MCF 10A (cell line): ENCODE data around the gene BUB1. TPM values are rescaled to one million over a fixed set of nuclear protein-coding genes. Genes with fewer than 3 reads are reported as not detected.
A peak's percentile ranks its signal among the peaks of the same experiment; 100 is the strongest.
"Not testable (repeated sequence)": the region's sequence is repeated elsewhere in the genome, so short reads cannot be mapped to it uniquely, and the experiment has no call there.

Experiments used
- BruUV-seq: library from RNA; stranded (reverse); fragments of 400-500 nt; replicated peaks from 2 replicates; lab custom pipeline; 2021; lab: Mats Ljungman, UMichigan
- CTCF ChIA-PET: fragments of 300-600 bp; sonication (Branson Sonifier 250); formaldehyde crosslinking; extraction: SDS; loops from one replicate; lab custom pipeline; 2021; ENCODE audit warnings: antibody characterized with exemption, inconsistent platforms; lab: Yijun Ruan, JAX
- POLR2A ChIA-PET: fragments of 300-600, 350-650 bp; sonication (Branson Sonifier 250); formaldehyde crosslinking; extraction: SDS; loops from one replicate; lab custom pipeline; 2020; ENCODE audit warnings: antibody characterized with exemption, inconsistent platforms; lab: Yijun Ruan, JAX
- DNase-seq: peaks from one replicate; pipeline ENCODE4 v3.0.0-alpha.2; 2018; ENCODE audit not compliant: unreplicated experiment
- H3K27ac Mint-ChIP-seq: one replicate; pipeline ENCODE4 v1.8.0; 2022; ENCODE audit warnings: mild to moderate bottlenecking, low read depth, mixed read lengths; ENCODE audit not compliant: unreplicated experiment
- H3K27me3 Mint-ChIP-seq: one replicate; pipeline ENCODE4 v1.8.0; 2022; ENCODE audit warnings: mixed read lengths; ENCODE audit not compliant: insufficient read depth, unreplicated experiment
- H3K36me3 Mint-ChIP-seq: one replicate; pipeline ENCODE4 v1.8.0; 2022; ENCODE audit warnings: mild to moderate bottlenecking, moderate library complexity, mixed read lengths; ENCODE audit not compliant: insufficient read depth, unreplicated experiment
- H3K4me1 Mint-ChIP-seq: one replicate; pipeline ENCODE4 v1.8.0; 2022; ENCODE audit warnings: mixed read lengths; ENCODE audit not compliant: insufficient read depth, unreplicated experiment
- H3K4me3 Mint-ChIP-seq: one replicate; pipeline ENCODE4 v1.8.0; 2022; ENCODE audit warnings: mild to moderate bottlenecking, moderate library complexity, mixed read lengths; ENCODE audit not compliant: unreplicated experiment
- H3K9me3 Mint-ChIP-seq: one replicate; pipeline ENCODE4 v1.8.0; 2022; ENCODE audit warnings: mixed read lengths; ENCODE audit not compliant: unreplicated experiment
- CTCF ChIP-seq: fragments of 200-600 bp; IDR thresholded peaks from one replicate; pipeline ENCODE4 v1.8.0; 2022; ENCODE audit warnings: antibody characterized with exemption, mild to moderate bottlenecking; ENCODE audit not compliant: unreplicated experiment
- intact Hi-C: fragments of 100-400 bp; cut with micrococcal nuclease; formaldehyde crosslinking; loops from 2 replicates; pipeline ENCODE4 v1.14.1; 2022
- total RNA-seq: library from RNA; stranded (reverse); gene quantifications from 2 replicates; pipeline ENCODE4 v1.2.3, GENCODE V29; 2022

The BUB1 gene
- total RNA-seq, 1 experiment from 2014 or later, result 25.5 TPM

- no peaks in the 10 kb centered on the region for H3K4me1 Mint-ChIP-seq
- no peak overlapping the region for H3K4me3 Mint-ChIP-seq
- H3K27me3 Mint-ChIP-seq, result no peaks in the 10 kb centered on the region
- ChIA-PET POLR2A (no interaction called here), CTCF (interaction anchor here (0.8 to 1.2 kb wide), 2 partner anchors 11 to 14 kb away, joined by 3 to 6 read pairs; no protein-coding TSS in a partner anchor)
- no TSS peak for BruUV-seq
- intact Hi-C loops, result no loop called here
- no peak for DNase-seq
- TF ChIP-seq CTCF, result no peak
- H3K36me3 Mint-ChIP-seq, result no peaks in the 10 kb centered on the region
- peaks cover 10% of the 10 kb centered on the region for H3K9me3 Mint-ChIP-seq
- H3K27ac Mint-ChIP-seq, result no peak overlapping the region
Measured at GRCh38 chr2:110690083-110690965, 12.5 kb upstream of the BUB1 start.

- intact Hi-C loops, result no loop called here
- Mint-ChIP-seq H3K27ac (no peak overlapping the region), H3K36me3 (no peaks in the 10 kb centered on the region), H3K4me1 (no peaks in the 10 kb centered on the region), H3K27me3 (no peaks in the 10 kb centered on the region), H3K9me3 (peaks cover 10% of the 10 kb centered on the region), H3K4me3 (no peak overlapping the region)
- no peak for TF ChIP-seq CTCF
- peak; percentile 27 for DNase-seq
- ChIA-PET CTCF (interaction anchor here (0.6 to 1.2 kb wide), 3 partner anchors 10 to 38 kb away, joined by 4 to 6 read pairs (median 5); partner anchors contain the start of gene BUB1), POLR2A (interaction anchor here (0.9 to 1.6 kb wide), 4 partner anchors 10 to 13 kb away, joined by 3 to 4 read pairs (median 3); partner anchors contain the start of gene BUB1)
- BruUV-seq, result no TSS peak
Measured at GRCh38 chr2:110688594-110689091, 10.8 kb upstream of the BUB1 start.

GRCh38 chr2:110687775-110688484 lies 10.1 kb upstream of the BUB1 start:
- not testable (repeated sequence) for H3K27ac Mint-ChIP-seq

GRCh38 chr2:110682872-110683271 lies 5.0 kb upstream of the BUB1 start:
- Mint-ChIP-seq H3K36me3 (no peaks in the 10 kb centered on the region), H3K27ac (no peak overlapping the region), H3K4me3 (no peak overlapping the region), H3K27me3 (no peaks in the 10 kb centered on the region), H3K9me3 (no peaks in the 10 kb centered on the region), H3K4me1 (peaks cover 5% of the 10 kb centered on the region)
- ChIA-PET POLR2A (no interaction called here), CTCF (no interaction called here)
- no TSS peak for BruUV-seq
- intact Hi-C loops, result no loop called here
- no peak for TF ChIP-seq CTCF
- DNase-seq, result no peak

More at GRCh38 chr2:110687775-110688484, 10.1 kb upstream of the BUB1 start:
- H3K4me1 Mint-ChIP-seq, BruUV-seq, H3K9me3 Mint-ChIP-seq, DNase-seq, intact Hi-C loops, H3K27me3 Mint-ChIP-seq, CTCF ChIA-PET, H3K4me3 Mint-ChIP-seq, H3K36me3 Mint-ChIP-seq: not testable (repeated sequence)
- POLR2A ChIA-PET, result interaction anchor here (1.6 kb wide), 2 partner anchors 10 to 15 kb away, joined by 4 read pairs; partner anchors contain the start of gene BUB1
